LNCAP (cell line): ENCODE measurements around the gene AQP2.

Source experiments
- TF ChIP-seq, protein P1 (sequence below): fragments of 450-650 bp; IDR thresholded peaks from 2 replicates; pipeline ENCODE4 v1.5.1; 2017; ENCODE audit warnings: mild to moderate bottlenecking

AQP2 gene

DNA sequence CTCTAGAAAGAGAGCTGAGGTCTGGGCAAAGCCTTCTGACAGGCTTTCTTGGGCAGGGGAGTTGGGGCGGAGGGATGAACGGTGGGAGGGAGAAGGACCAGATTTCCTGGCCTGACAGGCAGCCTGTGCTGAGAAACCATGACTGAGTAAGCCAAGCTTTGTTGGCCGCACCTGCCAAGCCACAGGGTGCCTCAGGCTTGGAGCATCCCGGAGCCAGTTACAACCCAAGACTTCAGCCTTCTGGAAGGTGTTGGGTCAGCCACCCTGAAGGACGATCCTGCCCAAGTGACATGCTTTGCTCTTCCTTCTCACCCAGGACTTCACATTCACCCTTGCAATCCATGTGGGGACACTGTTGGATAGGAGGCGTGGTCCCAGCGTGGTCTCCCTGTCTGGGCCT lies 21.0 kb upstream of the AQP2 start:
- TF ChIP-seq, protein P1, sequence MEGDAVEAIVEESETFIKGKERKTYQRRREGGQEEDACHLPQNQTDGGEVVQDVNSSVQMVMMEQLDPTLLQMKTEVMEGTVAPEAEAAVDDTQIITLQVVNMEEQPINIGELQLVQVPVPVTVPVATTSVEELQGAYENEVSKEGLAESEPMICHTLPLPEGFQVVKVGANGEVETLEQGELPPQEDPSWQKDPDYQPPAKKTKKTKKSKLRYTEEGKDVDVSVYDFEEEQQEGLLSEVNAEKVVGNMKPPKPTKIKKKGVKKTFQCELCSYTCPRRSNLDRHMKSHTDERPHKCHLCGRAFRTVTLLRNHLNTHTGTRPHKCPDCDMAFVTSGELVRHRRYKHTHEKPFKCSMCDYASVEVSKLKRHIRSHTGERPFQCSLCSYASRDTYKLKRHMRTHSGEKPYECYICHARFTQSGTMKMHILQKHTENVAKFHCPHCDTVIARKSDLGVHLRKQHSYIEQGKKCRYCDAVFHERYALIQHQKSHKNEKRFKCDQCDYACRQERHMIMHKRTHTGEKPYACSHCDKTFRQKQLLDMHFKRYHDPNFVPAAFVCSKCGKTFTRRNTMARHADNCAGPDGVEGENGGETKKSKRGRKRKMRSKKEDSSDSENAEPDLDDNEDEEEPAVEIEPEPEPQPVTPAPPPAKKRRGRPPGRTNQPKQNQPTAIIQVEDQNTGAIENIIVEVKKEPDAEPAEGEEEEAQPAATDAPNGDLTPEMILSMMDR, result no peak

DNA sequence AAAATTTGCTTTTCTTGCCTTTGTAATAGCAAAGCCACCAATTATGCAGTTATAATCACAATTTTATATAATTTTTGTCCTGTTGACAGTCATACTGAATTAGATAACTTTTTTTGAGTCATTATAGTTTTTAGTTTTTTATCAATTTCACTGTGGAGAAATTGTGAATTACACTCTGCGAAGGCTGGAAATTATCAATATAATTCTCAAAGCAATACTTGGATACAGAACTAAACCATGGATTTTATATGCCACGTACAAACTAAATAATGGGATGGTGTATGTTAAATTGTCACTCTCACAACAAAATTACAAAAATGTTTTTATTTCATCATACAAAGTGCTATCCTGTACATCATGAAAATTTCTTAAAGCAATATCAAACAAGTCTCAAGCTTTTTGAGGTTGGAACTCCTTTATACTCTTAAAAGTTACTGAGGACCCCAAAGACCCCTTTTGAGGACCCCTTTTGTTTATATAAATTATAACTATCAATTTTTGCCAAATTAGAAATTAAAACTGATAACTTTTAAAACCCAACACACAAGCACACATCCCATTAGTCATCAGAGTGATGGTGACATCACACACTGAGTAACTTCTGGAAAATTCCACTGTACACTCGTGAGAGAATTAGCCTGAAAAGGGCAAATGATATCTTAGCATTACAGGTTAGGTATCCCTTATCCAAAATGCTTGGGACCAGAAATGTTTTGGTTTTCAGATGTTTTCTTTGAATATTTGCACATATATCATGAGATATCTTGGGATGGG lies 19.8 kb upstream of the AQP2 start:
- TF ChIP-seq, protein P1, result no peak

DNA sequence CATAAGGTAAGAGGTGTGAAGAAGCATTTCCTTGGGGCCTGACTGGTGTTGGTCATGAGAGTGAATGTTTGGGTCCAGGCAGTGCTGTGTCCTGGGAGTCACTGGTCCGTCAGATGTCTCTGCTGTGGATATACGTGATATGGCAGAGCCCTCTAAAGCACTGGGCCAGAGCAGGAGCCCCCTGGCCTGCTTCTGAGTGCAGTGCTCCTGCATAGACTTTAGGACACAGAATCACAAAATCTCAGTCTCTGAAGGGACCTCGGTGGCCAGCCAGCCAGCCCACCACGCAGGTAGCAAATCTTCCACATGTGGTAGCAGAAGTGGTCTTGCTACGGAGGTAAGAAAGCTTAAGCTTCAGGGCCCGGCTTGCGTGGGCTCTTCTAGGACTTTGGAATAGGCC lies 18.5 kb upstream of the AQP2 start:
- TF ChIP-seq, protein P1, result no peak

DNA sequence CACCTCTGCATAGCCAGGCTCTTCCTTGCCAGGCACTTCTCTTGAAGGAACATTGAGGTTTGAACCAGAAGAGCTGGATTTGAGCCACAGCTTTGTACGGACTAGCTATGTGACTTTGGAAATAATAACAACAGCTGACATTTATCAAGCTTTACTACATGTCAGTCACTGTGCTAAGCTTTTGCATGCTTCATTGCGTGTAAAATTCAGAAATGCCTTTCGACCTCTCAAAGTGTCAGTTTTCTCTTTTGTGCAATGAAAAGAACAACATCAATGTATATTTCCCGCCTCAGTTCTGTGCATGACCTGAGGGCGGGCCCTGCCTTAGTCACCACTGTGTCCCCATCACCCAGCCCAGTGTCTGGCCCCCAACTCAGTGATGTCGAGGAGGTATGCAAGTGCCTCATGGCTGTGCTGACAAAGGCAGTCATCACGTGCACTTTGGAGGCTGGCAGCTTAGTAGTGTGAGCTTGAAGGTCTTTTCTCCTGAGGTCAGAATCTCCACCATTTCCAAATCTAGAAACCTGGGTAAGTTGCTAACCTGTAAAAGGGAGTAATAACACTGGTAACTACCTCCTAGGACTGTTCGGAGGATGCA lies 17.9 kb upstream of the AQP2 start:
- TF ChIP-seq, protein P1, result no peak

DNA sequence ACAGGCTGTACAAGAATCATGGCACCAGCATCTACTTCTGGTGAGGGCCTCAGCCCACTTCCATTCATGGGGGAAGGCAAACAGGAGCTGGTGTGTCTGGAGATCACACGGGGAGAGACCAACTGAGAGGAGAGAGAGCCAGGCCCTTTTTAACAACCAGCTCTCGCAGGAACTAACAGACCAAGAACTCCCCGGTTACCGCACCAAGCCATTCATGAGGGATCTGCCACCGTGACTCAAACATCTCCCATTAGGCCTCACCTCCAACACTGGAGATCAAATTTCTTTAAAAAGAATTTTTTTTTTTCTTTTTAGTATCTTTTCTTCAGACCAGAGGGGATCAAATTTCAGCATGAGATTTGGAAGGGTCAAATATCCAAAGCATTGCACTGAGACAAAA lies 16.7 kb upstream of the AQP2 start:
- TF ChIP-seq, protein P1, result no peak

DNA sequence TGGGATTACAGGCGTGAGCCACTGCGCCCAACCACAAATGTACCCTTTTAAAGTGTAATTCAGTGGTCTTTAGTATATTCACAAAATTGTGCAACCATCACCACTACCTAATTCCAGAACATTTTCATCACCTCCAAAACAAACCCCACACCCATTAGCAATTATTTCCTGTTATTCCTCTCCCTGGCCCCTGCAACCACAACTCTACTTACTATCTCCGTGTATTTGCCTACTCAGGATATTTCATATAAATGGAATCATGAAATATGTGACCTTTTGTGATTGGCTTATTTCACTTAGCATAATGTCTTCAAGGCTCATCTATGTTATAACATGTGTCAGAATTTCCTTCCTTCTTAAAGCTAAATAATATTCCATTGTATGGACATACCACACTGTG lies 16.0 kb upstream of the AQP2 start:
- TF ChIP-seq, protein P1, result no peak

DNA sequence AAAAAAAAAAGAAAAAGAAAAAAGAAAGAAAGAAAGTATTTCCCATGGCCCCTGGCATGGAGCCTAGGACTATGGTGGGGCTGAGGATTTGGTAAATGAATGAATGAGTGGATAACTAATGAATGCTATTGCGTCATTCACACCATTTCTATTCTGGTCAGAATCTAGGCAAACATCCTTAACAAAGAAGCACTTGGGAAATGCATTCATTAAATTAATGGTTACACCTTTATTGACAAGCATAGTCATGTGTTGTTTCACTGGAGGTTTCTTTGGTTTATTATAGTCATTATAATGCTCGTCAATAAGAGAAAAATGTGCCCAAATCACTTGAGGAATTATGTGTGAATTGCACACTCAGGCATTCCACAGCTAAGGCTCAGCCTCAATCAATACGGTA lies 13.6 kb upstream of the AQP2 start:
- TF ChIP-seq, protein P1, result no peak
